GM12874 (cell line): ENCODE results near the gene U2AF2.

Source experiments
- CTCF ChIP-seq: IDR thresholded peaks from 2 replicates; pipeline ENCODE4 v1.5.1; 2011; ENCODE audit warnings: low read depth, mild to moderate bottlenecking, control low read depth, low read length, moderate library complexity; ENCODE audit not compliant: insufficient read depth

U2AF2 gene

DNA sequence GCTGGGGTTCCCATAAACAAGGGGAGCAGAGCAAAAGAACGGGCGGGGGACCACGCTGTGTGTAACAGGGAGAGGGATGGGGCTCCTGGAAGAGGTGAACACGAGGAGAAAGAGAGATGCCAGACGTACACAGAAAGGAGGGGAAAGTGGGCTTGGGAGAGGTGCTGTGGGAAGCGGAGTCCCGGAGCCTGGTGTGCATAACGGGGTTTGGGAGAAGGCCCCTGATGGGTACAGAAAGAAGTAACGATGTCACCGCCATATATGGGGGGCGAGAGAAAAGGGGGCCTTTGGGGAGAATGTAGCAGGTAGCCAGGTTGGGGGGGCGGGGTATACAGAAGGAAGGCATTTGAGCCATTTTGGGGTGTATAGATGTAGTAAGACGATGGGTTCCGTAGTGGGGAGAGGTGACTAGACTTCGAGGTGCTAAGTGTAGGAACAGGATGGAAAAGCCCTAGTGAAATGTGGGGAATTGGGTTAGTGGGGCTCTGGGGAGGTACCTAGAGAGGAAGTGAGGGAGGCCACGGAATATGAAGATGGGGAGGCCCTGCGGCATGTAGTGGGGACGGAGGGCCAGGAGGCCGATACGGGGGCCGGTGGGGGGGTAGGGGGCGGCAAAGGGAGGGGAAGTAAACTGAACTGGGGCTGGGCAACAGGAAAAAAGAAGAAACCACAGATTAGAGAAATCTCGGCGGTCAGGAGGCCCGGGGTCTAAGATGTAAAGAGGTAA, 13.2 kb upstream of the U2AF2 start:
- TF ChIP-seq CTCF: no peak

- no peak for TF ChIP-seq CTCF
Measured at GRCh38 chr19:55642153-55643002, 12.5 kb upstream of the U2AF2 start.

GRCh38 chr19:55643003-55643886, 11.6 kb upstream of the U2AF2 start, which contains the start of gene ZNF581:
Gene ZNF581 (plus strand): TSS chr19:55643649. CDS start chr19:55644572, 923 bp downstream.
- no peak for TF ChIP-seq CTCF

DNA sequence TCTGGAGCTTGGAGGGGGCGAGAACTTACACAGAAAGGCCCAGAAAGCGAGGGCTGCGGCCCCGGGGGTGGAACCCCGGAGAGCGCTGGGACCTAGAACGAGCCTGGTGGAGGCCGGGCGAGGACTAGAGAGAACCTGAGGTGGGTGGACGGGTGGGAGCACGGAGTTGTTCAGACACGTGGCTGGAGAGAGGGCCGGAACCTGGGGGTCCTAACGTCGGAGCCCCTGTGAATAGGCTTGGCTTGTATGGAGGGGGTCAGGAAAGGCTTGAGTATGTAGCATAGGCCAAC, 11.0 kb upstream of the U2AF2 start:
- TF ChIP-seq CTCF: no peak

DNA sequence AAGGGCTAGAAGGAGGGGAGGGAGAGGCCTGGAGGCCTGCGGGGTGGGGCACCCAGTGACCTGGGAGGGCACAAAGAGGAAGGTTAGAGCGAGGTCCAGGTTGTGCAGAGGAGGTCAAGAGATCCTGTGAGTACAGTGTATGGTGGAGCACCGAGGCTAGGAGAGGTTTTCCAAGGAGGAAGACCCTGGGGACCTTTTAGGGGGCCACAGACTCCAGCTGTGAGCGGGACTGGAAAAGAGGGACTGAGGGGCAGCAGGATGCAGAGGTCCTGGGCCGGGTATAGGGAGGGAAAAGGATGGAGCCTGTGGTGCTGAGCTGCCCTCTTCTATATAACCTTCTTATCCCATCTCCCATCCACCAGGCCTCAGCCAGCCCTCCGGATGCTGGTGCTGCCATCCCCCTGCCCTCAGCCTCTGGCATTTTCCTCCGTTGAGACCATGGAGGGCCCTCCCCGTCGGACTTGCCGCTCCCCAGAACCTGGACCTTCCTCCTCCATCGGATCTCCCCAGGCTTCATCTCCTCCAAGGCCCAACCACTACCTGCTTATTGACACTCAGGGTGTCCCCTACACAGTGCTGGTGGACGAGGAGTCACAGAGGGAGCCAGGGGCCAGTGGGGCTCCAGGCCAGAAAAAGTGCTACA, 10.5 kb upstream of the U2AF2 start:
- TF ChIP-seq CTCF: no peak

DNA sequence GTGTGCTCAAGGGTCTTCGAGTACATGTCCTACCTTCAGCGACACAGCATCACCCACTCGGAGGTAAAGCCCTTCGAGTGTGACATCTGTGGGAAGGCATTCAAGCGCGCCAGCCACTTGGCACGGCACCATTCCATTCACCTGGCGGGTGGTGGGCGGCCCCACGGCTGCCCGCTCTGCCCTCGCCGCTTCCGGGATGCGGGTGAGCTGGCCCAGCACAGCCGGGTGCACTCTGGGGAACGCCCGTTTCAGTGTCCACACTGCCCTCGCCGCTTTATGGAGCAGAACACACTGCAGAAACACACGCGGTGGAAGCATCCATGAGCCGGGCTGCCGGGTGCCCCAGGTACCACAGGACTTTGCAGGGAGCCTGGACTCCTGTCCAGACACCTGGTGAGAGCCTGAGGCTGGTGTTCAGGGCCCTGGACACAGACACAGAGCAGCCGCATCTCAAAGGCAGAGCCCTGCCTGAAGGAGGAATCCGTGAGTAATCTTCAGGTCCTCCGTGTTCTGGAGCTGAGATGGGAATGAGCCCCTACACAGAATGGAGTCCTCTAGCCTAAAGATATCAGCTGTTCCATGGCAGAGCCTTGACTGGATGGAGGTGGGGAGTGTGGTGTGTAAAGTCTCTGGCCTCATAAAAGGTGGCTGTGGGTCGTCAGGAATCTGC, 9.9 kb upstream of the U2AF2 start:
- TF ChIP-seq CTCF: no peak

DNA sequence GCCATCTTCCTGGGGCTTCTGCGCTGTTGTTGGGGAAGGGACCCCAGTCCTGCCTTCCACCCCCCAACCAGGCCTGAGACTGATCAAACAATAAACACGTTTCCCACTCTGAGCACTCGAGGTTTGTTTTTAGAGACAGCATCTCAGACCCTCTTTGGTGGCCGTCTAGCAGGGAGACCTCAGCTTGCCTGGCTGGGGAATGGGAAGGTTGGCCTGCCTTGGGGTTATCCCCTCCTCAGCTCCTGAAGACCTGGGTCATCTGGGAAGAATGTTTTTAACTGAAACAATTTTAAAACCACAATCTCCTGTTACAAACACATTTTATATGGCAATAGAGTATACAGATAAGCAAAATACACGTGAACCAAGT, 9.3 kb upstream of the U2AF2 start:
- TF ChIP-seq CTCF: no peak
